Heart left ventricle (tissue), 16 donors: ENCODE measurements around the gene ACKR3. TPM values are rescaled to one million over a fixed set of nuclear protein-coding genes. Genes with fewer than 3 reads are reported as not detected.

Experiments used
- ATAC-seq, 4 donors: fragments of 200-7000 bp; cut with Tn5 transposase; one replicate each; pipeline ENCODE4 v1.9.1; 2020 to 2022; ENCODE audit warnings: moderate library complexity in 4 of 4, mild to moderate bottlenecking in 3 of 4, moderate number of reproducible peaks in 1 of 4
- DNase-seq, 5 donors: peaks; one replicate each; pipeline ENCODE4 v3.0.0-alpha.2; 2020
- H3K27ac ChIP-seq, 12 donors: fragments of 200-600 bp; sonication (generic) in 4 of 12; one replicate each; pipeline versions ENCODE4 v1.5.0 to v1.8.0; 2016 to 2022; ENCODE audit warnings: mild to moderate bottlenecking in 2 of 12
- H3K27me3 ChIP-seq, 9 donors: fragments of 200-600 bp; sonication (generic) in 2 of 9; one replicate each; pipeline versions ENCODE4 v1.5.1 to v1.8.0; 2016 to 2022; ENCODE audit warnings: mild to moderate bottlenecking in 3 of 9
- H3K36me3 ChIP-seq, 9 donors: fragments of 200-600 bp; sonication (generic) in 2 of 9; one replicate each; pipeline versions ENCODE4 v1.5.0 to v1.8.0; 2018 to 2022; ENCODE audit warnings: mild to moderate bottlenecking in 2 of 9
- H3K4me1 ChIP-seq, 12 donors: fragments of 200-600 bp; sonication (generic) in 4 of 12; one replicate each; pipeline versions ENCODE4 v1.5.0 to v1.8.0; 2016 to 2022; ENCODE audit warnings: mild to moderate bottlenecking in 3 of 12
- H3K4me3 ChIP-seq, 12 donors: fragments of 200-600 bp; sonication (generic) in 4 of 12; one replicate each; pipeline versions ENCODE4 v1.5.0 to v1.8.0; 2017 to 2022; ENCODE audit warnings: mild to moderate bottlenecking in 9 of 12, moderate library complexity in 4 of 12
- H3K9me3 ChIP-seq, 12 donors: fragments of 200-600 bp; sonication (generic) in 4 of 12; one replicate each; pipeline versions ENCODE4 v1.5.0 to v1.8.0; 2016 to 2022; ENCODE audit warnings: mild to moderate bottlenecking in 1 of 12
- POLR2A ChIP-seq, 2 donors: fragments of 450-650 bp; IDR thresholded peaks; one replicate each; pipeline ENCODE4 v1.6.1; 2017; ENCODE audit warnings: antibody characterized with exemption in 2 of 2, mild to moderate bottlenecking in 2 of 2, moderate library complexity in 2 of 2
- WGBS, 4 donors: extraction: QIAGEN DNeasy Blood & Tissue Kit in 2 of 4; methylation state at CpG; one replicate each; pipeline versions ENCODE4 v1.1.5 to v1.1.7; 2013 to 2018; 5-methylcytosine and 5-hydroxymethylcytosine counted together
- intact Hi-C, 10 donors: fragments of 100-400 bp; cut with DNase I; formaldehyde crosslinking; loops; one replicate each; pipeline versions ENCODE4 v1.11.1 to v1.14.2; 2022
- polyA plus RNA-seq, 2 donors: library from polyadenylated mRNA; stranded (reverse); fragments of 200-250 nt; gene quantifications; one replicate each; pipeline ENCODE4 v1.2.3, GENCODE V29; 2013
- total RNA-seq, 9 donors: library from RNA; depleted of rRNA in 2 of 9; stranded (reverse); fragments of >200 nt in 2 of 9; fragmentation: NEBNext Ultra II Directional in 3 of 9; extraction: Animal tissue kit (Norgen Biotek cat#: 25700) in 3 of 9; gene quantifications; one replicate each; pipeline versions ENCODE4 v1.1.0 to v1.2.4, GENCODE V29; 2016 to 2023
- TF ChIP-seq, protein P1 (sequence below), 12 donors: fragments of 200-600 bp; sonication (generic) in 4 of 12; IDR thresholded peaks; one replicate each; pipeline versions ENCODE4 v1.5.0 to v1.8.0; 2018 to 2022; ENCODE audit warnings: antibody characterized with exemption in 12 of 12, mild to moderate bottlenecking in 5 of 12
- donor health status: ischemic (EF 13 %, LVEDD 7.1; RV severe dilation, severe dysfunction).
- donor health status: healthy with polysubstance abuse.
- donor health status: DM: no; HTN: yes; CAD: no.
- donor health status: DM: no; HTN: no; CAD: no.
- donor health status: ischemic (EF 25% LVEDD 6.9; RV normal size, moderate dysfunction).
- donor health status: ischemic (EF 25% LVEDD 5.7; RV mildly dilated, moderate dysfunction).
- donor health status: healthy.
- donor health status: DM: yes; HTN: yes; CAD: no.
- donor health status: ischemic (EF 35%, LVEDD 5.7; RV mildly dilated, moderate dysfunction).
- donor health status: nonischemic (EF 11% LVEDD 7.7; RV severe dilation, severe dysfunction).
- donor health status: DM: yes; HTN: yes; CAD: no.
- donor health status: PGD.
- donor health status: ischemic (EF 29% LVEDD 5.4; RV normal size, mild dysfunction).
- donor health status: nonischemic (EF 23%, LVEDD 6.1; RV moderate dilation, normal function).

Gene ACKR3
- total and polyA plus RNA-seq, 11 donors = 12.8 to 56.3 (median 29.8) TPM

DNA sequence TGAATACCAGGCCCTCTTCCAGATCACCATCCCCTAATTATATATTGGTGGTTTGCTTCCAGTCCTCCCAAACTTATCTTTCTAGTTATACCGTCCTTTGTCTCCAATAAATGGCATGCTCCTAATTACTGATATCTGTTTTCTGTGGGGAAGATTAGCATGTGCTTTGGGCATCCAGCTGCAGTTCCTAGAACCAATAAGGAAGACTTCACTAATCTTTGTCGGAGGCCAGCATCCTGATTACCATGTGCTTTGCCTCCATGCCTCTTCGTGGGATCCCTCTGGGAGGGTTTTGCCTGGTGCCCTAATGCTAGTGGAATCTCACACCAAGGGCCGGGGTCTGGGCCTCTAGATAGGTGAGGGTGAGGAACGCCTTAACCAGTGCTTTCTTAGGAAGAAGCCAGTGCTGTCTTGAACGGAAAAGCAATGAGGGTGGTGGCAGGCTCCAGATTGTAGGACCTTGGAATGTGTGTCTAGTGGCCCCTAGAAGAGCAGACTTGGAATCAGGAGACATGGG lies 47.7 kb downstream of the ACKR3 start:
- no peaks in the 10 kb centered on the region for H3K36me3 ChIP-seq
- whole genome bisulfite sequencing, 4 donors = 81 to 95% (median 84%) methylated on average over 5 to 6 of the region's 6 CpGs
- no peaks in the 10 kb centered on the region for H3K9me3 ChIP-seq
- no peak overlapping the region for H3K27ac ChIP-seq
- TF ChIP-seq POLR2A (IDR thresholded peaks at IDR 0.05) = no peak
- TF ChIP-seq, protein P1, sequence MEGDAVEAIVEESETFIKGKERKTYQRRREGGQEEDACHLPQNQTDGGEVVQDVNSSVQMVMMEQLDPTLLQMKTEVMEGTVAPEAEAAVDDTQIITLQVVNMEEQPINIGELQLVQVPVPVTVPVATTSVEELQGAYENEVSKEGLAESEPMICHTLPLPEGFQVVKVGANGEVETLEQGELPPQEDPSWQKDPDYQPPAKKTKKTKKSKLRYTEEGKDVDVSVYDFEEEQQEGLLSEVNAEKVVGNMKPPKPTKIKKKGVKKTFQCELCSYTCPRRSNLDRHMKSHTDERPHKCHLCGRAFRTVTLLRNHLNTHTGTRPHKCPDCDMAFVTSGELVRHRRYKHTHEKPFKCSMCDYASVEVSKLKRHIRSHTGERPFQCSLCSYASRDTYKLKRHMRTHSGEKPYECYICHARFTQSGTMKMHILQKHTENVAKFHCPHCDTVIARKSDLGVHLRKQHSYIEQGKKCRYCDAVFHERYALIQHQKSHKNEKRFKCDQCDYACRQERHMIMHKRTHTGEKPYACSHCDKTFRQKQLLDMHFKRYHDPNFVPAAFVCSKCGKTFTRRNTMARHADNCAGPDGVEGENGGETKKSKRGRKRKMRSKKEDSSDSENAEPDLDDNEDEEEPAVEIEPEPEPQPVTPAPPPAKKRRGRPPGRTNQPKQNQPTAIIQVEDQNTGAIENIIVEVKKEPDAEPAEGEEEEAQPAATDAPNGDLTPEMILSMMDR (IDR thresholded peaks at IDR 0.05) = no peak
- no peak overlapping the region for H3K4me3 ChIP-seq
- DNase-seq (no peak), ATAC-seq (no peak)
- H3K27me3 ChIP-seq = no peaks in the 10 kb centered on the region
- intact Hi-C loops = no loop called here
- peaks cover 0 to 10% (median 0%) of the 10 kb centered on the region in 12 donors for H3K4me1 ChIP-seq

DNA sequence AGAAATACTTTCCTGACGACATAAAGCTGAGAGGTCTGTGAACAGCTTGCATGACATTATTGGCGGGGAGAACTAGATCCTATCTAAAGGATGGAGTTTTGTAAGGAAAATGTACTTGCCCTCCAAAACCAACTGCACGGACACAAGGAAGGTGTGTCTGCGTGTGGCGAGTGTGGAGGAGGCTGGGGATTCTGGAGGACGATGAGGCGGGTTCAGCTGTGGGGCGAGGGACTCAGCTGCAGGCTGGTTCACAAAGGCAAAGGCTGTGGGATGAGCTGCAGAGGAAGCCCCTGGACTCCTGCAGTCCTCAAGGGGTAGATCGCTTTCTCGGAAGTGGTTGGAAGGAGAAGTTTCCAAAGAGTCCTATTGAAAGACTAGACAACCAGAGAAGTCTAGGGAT lies 48.2 kb downstream of the ACKR3 start:
- Histone ChIP-seq H3K27ac (no peak overlapping the region), H3K9me3 (no peaks in the 10 kb centered on the region), H3K36me3 (no peaks in the 10 kb centered on the region), H3K27me3 (no peaks in the 10 kb centered on the region), H3K4me1 (peaks cover 0 to 10% (median 0%) of the 10 kb centered on the region in 12 donors), H3K4me3 (no peak overlapping the region)
- WGBS, 4 donors = 92 to 94% (median 93%) methylated on average over 10 of the region's 10 CpGs
- ATAC-seq (no peak), DNase-seq (no peak)
- no peak for TF ChIP-seq POLR2A (IDR thresholded peaks at IDR 0.05)
- TF ChIP-seq, protein P1 (IDR thresholded peaks at IDR 0.05) = no peak
- intact Hi-C loops = no loop called here

DNA sequence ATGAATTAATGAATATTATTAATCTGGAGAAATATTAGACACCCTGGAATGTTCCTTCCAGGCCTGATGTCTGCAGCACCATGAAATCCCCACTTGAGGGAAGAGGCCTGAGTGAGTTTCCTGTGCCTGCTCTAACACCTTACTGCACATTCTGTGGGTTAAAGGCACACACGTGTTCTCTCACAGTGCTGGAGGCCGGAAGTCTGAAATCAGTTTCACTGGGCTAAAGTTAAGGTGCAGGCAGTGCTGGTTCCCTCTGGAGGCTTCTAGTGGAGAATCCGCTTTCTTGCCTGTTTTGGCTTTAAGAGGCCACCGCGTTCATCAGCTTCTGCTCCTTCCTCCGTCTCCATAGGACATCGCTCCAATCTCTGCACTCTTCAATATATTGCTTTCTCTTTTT lies 48.7 kb downstream of the ACKR3 start:
- no peak for ATAC-seq

DNA sequence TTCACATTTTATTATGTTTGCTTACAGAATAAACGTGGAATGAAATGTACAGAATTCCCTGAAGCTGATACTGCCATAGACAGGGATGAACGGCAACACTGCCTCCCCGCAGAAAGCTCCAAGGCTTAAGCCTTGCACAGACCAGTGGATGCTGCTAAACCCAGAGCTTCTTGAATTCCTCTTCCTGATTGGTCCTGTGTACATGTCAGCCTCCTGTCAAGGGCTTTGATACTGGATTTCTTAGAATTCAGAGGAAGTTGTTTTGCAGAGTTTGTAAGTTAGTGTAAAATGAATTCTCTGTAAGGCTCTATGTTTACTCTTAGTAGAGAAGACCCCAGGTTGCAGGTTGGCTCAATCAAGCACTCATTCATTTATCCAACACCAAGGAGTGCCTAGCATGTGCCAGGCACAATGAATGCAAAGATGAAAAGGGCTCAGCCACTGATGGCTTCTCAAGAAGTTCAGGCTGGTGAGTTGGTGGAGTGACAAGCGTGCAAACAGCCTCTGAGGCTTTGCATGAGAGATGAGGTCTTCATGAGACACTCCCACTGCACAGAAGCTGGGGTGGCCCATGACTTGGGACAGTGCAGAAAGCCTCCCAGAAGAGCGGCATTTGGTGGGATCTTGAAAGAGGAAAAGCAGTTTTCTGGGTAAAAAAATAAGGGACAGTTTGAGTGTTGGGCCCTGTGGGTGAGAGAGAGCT lies 50.4 kb downstream of the ACKR3 start:
- Histone ChIP-seq H3K36me3 (no peaks in the 10 kb centered on the region), H3K4me1 (no peaks in the 10 kb centered on the region), H3K27me3 (no peaks in the 10 kb centered on the region), H3K9me3 (no peaks in the 10 kb centered on the region), H3K27ac (no peak overlapping the region), H3K4me3 (no peak overlapping the region)
- ATAC-seq (no peak), DNase-seq (no peak)
- 90 to 94% (median 90%) methylated on average over 5 of the region's 5 CpGs for WGBS, 4 donors
- TF ChIP-seq, protein P1 (IDR thresholded peaks at IDR 0.05) = no peak
- no peak for TF ChIP-seq POLR2A (IDR thresholded peaks at IDR 0.05)
- intact Hi-C loops = no loop called here

More for the DNA sequence above, 48.7 kb downstream of the ACKR3 start:
- Histone ChIP-seq H3K4me3 (no peak overlapping the region), H3K36me3 (no peaks in the 10 kb centered on the region), H3K27me3 (no peaks in the 10 kb centered on the region), H3K9me3 (no peaks in the 10 kb centered on the region), H3K4me1 (peaks cover 0 to 8% (median 0%) of the 10 kb centered on the region in 12 donors), H3K27ac (no peak overlapping the region)
- intact Hi-C loops = no loop called here
- TF ChIP-seq, protein P1 (IDR thresholded peaks at IDR 0.05) = no peak
- no peak for TF ChIP-seq POLR2A (IDR thresholded peaks at IDR 0.05)
- WGBS, 4 donors = 86 to 88% (median 86%) methylated on average over 7 of the region's 7 CpGs
- no peak for DNase-seq
